Measurements from ENCODE around the gene LANCL2.
"Not testable (repeated sequence)": the region's sequence is repeated elsewhere in the genome, so short reads cannot be mapped to it uniquely, and the experiment has no call there.

LANCL2 gene

GRCh38 chr7:55415173-55415778 is 50.1 kb downstream of the LANCL2 start:
- DNase-seq (ENCODE audit: low read depth) = peak; percentile 85
- no peak overlapping the region for H3K4me3 ChIP-seq (ENCODE audit: low read depth, low read length)
- peak; percentile 63 for TF ChIP-seq CTCF (IDR thresholded peaks at IDR 0.05; ENCODE audit: insufficient read depth, low read depth, low read length, missing control alignments)

- DNase-seq (ENCODE audit: low read depth); H3K4me3 ChIP-seq (ENCODE audit: low read depth, low read length): not testable (repeated sequence)
Observed at GRCh38 chr7:55417456-55417855, 52.3 kb downstream of the LANCL2 start.

- no peak for TF ChIP-seq CTCF (IDR thresholded peaks at IDR 0.05; ENCODE audit: insufficient read depth, low read depth, low read length, missing control alignments)
- no peak overlapping the region for H3K4me3 ChIP-seq (ENCODE audit: low read depth, low read length)
- DNase-seq (ENCODE audit: low read depth) = no peak
Observed at GRCh38 chr7:55420530-55420929, 55.4 kb downstream of the LANCL2 start.

- TF ChIP-seq CTCF (IDR thresholded peaks at IDR 0.05; ENCODE audit: insufficient read depth, low read depth, low read length, missing control alignments) = no peak
- DNase-seq (ENCODE audit: low read depth) = no peak
- H3K4me3 ChIP-seq (ENCODE audit: low read depth, low read length) = no peak overlapping the region
Observed at GRCh38 chr7:55423277-55423711, 58.2 kb downstream of the LANCL2 start.

GRCh38 chr7:55423891-55424290 is 58.8 kb downstream of the LANCL2 start:
- no peak overlapping the region for H3K4me3 ChIP-seq (ENCODE audit: low read depth, low read length)
- no peak for DNase-seq (ENCODE audit: low read depth)
- TF ChIP-seq CTCF (IDR thresholded peaks at IDR 0.05; ENCODE audit: insufficient read depth, low read depth, low read length, missing control alignments) = no peak

- no peak overlapping the region for H3K4me3 ChIP-seq (ENCODE audit: low read depth, low read length)
- DNase-seq (ENCODE audit: low read depth) = no peak
- TF ChIP-seq CTCF (IDR thresholded peaks at IDR 0.05; ENCODE audit: insufficient read depth, low read depth, low read length, missing control alignments) = no peak
Observed at GRCh38 chr7:55425141-55425752, 60.1 kb downstream of the LANCL2 start.

- no peak overlapping the region for H3K4me3 ChIP-seq (ENCODE audit: low read depth, low read length)
- no peak for TF ChIP-seq CTCF (IDR thresholded peaks at IDR 0.05; ENCODE audit: insufficient read depth, low read depth, low read length, missing control alignments)
- DNase-seq (ENCODE audit: low read depth) = no peak
Observed at GRCh38 chr7:55426676-55427075, 61.5 kb downstream of the LANCL2 start.

Data from GM12865 (cell line).